Stimulated activated CD8-positive, alpha-beta memory T cell treated with anti-CD3 and anti-CD28 coated beads, Interleukin-12 subunit alpha, Interleukin-12 subunit beta, amount 100 ng/mL, for 4 hours (primary cell): Measurements from ENCODE around the gene ZFYVE21.
"Not testable (repeated sequence)": the region's sequence is repeated elsewhere in the genome, so short reads cannot be mapped to it uniquely, and the experiment has no call there.

Experiments
- DNase-seq: peaks from one replicate; pipeline ENCODE4 v3.0.0-alpha.2; 2020; ENCODE audit warnings: low read depth

ZFYVE21 gene

DNA sequence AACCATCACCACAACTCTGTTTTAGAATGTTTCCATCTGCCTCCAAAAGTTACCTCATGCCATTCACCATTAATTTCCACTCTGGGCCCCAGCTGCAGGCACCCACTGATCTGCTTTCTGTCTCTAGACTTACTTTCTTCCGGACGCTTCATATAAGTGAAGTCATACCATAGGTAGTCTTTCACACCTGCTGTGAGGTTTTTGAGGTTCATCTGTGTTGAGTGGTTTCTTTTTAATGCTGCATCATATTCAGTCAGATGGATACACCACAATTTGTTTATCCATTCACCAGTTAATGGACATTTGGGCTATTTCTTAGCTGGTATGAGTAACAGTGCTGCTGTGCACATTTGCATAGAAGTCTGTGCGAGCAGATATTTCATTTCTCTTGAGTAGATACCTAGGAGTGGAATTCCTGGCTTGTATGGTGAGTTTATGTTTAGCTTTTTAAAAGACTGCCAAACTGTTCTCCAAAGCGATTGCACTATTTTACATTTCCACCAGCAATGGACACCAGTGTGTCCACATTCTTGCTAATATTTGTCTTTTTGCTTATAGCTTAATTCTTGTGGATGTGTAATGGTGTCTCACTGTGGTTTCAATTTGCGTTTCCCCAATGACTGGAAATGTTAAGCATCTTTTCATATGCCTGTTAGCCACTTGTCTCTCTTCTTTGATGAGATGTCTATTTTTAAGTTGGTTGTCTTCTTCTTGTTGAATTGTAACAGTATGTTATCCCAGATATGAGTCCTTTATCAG lies 48.3 kb downstream of the ZFYVE21 start:
- no peak for DNase-seq

GRCh38 chr14:103765526-103765925 lies 49.9 kb downstream of the ZFYVE21 start:
- no peak for DNase-seq

- no peak for DNase-seq
Observed at GRCh38 chr14:103767336-103767894, 51.8 kb downstream of the ZFYVE21 start.

DNA sequence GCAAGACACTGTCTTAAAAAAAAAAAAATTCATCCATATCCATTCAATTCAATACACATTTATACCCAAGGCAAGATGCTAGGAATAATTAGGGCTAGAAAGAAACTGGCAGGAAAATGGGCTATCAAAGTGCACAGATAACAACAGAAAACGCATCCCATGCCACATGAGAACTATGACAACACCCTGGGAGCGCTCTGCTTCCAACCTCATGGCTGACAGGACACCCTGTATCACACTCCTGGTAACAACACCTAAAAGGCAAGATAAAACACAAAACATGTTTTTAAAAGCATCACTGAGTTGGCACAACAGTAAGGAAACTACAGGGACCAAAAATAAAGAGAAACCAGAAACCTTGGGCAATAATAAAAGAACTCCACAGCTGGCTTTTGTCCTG lies 54.9 kb downstream of the ZFYVE21 start:
- DNase-seq: no peak

- no peak for DNase-seq
Observed at GRCh38 chr14:103770902-103771301, 55.3 kb downstream of the ZFYVE21 start.

DNA sequence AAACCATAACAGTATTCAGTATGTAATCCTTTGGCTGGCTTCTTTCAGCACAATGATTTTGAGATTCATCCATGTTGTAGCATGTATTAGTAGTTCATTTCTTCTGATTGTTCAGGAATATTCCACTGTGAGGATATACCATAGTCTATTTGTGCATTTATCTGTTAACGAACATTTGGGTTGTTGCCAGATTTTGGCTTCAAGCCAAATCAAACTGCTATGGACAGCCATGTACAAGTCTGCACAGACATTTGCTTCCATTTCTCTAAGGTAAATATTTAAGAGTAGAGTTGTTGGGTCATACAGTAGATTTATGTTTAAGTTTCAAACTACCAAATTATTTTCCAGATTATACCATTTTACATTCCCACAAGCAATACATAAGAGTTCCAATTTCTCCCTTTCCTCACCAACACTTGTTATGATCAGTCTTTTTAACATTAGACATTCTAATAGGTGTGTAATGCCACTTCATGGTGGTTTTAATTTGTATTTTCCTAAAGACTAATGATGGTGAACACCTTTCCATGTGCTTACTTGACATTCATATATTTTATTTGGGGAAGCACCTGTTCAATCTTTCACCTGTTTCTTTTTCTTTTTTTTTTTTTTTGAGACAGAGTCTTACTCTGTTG lies 56.6 kb downstream of the ZFYVE21 start:
- DNase-seq: no peak

DNA sequence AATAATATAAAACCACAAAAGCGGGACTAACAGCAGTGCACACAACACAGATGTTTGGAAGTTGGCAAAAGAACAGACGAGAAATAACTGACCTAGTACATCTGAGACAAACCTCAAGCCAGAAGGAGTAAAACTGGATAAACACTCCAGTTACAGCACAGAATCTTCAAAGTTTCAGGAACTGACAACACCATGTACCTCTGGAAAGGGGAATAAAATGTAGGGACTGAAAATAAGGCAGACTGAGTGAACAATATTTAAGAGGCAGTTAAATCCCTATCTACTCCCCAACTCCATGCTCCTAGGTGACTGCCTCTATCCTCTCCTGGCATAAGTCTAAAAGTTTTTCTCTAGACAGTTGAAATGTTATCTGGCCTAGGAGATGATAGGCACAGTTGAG lies 57.9 kb downstream of the ZFYVE21 start:
- DNase-seq: no peak

GRCh38 chr14:103775506-103775905 lies 59.9 kb downstream of the ZFYVE21 start:
- DNase-seq: no peak

GRCh38 chr14:103776319-103776718 lies 60.7 kb downstream of the ZFYVE21 start:
- DNase-seq: not testable (repeated sequence)

GRCh38 chr14:103782376-103782775 lies 66.8 kb downstream of the ZFYVE21 start:
- DNase-seq: no peak
